LNCAP (cell line): ENCODE results near the gene CATSPERZ.

Source experiments
- CTCF ChIP-seq: fragments of 450-650 bp; IDR thresholded peaks from 2 replicates; pipeline ENCODE4 v1.5.1; 2017; ENCODE audit warnings: mild to moderate bottlenecking

The CATSPERZ gene

GRCh38 chr11:64351136-64351631, 51.0 kb downstream of the CATSPERZ start:
- TF ChIP-seq CTCF: no peak

DNA sequence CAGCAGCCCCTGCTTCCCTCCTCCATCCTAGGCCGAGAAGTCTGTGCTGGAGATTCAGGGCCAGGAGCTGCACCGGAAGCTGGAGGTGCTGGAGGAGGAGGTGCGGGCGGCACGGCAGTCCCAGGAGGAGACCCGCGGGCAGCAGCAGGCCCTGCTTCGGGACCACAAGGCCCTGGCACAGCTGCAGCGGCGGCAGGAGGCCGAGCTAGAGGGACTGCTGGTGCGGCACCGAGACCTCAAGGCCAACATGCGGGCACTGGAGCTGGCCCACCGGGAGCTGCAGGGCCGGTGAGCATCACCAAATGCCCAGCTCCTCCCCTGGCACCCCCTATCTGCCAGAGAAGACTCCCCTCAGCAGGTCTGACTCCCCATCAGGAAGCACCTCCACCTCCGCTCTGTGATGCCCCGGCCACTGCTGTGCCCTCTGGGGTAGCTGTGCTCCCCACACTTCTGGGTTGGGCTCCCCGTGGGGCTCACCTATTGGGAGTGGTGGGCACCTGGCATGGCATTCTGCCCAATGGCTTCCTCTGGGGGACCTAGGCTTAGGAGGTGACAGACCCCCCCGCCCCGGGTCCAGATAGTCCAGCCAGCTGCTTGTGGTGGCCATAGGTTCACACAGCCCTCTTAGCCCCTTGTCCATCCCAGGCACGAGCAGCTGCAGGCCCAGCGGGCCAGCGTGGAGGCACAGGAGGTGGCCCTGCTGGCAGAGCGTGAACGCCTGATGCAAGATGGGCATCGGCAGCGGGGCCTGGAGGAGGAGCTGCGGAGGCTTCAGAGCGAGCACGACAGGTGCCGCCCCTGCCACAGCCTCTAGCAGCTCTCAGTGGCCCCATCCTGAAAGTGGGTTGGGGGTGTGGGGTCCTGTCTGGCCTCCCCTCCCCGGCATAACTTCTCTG, 52.2 kb downstream of the CATSPERZ start:
- TF ChIP-seq CTCF: no peak

DNA sequence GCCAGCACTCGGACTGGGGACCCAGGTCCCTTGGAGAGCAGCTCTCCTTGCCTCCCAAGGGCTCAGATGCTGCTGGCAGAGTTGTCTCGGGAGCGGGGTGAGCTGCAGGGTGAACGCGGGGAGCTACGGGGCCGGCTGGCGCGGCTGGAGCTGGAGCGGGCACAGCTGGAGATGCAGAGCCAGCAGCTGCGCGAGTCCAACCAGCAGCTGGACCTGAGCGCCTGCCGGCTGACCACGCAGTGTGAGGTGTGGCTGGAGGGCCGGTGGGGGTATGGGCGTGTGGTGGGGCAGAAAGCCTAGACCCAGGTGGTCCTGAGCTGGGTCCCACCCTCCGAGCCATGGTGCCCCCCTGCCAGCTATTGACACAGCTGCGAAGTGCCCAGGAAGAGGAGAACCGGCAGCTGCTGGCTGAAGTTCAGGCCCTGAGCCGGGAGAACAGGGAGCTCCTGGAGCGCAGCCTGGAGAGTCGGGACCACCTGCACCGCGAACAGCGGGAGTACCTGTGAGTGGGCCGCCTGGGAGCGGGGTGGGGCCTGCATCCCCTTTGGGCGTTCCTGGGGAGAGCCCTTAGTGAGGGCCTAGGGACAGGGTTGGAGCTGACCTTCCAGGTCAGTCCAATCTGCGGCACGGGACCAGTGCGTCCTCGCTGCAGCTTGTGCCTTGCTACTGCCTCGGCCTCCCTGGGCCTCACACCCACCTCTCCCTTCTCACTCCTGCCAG, 53.0 kb downstream of the CATSPERZ start:
- no peak for TF ChIP-seq CTCF

GRCh38 chr11:64353715-64354506, 53.8 kb downstream of the CATSPERZ start:
- TF ChIP-seq CTCF: no peak
